Body of pancreas (tissue), 4 donors: ENCODE results near the gene SHKBP1.

Source experiments
- CTCF ChIP-seq, 7 experiments: fragments of 450-650 bp in 4 of 7; fragments of 200-600 bp in 3 of 7; sonication (generic) in 3 of 7; IDR thresholded peaks; one replicate each; pipeline ENCODE4 v1.5.1; 2016 to 2019; ENCODE audit warnings: antibody characterized with exemption in 7 of 7
- POLR2A ChIP-seq, 3 donors: fragments of 450-650 bp; IDR thresholded peaks; one replicate each; pipeline ENCODE4 v1.6.1; 2016; ENCODE audit warnings: antibody characterized with exemption in 3 of 3, mild to moderate bottlenecking in 2 of 3

GRCh38 chr19:40561947-40562346 is 14.7 kb upstream of the SHKBP1 start:
- TF ChIP-seq CTCF (IDR thresholded peaks at IDR 0.05) (no peak), POLR2A (IDR thresholded peaks at IDR 0.05) (no peak)
